Activated naive CD8-positive, alpha-beta T cell treated with anti-CD3 and anti-CD28 coated beads, Interleukin-2, amount 50 U/mL, for 24 hours (primary cell): Measurements from ENCODE around the gene INSM1.
"Not testable (repeated sequence)": the region's sequence is repeated elsewhere in the genome, so short reads cannot be mapped to it uniquely, and the experiment has no call there.

Experiments used
- ATAC-seq: fragments of 150-1000 bp; cut with Tn5 transposase; one replicate; pipeline ENCODE4 v1.10.0; 2021
- DNase-seq: peaks from one replicate; pipeline ENCODE4 v3.0.0; 2021
- H3K27ac Mint-ChIP-seq: one replicate; pipeline ENCODE4 v1.8.0; 2021; ENCODE audit warnings: mild to moderate bottlenecking, mixed read lengths
- H3K27me3 Mint-ChIP-seq: one replicate; pipeline ENCODE4 v1.8.0; 2021; ENCODE audit warnings: mixed read lengths
- H3K36me3 Mint-ChIP-seq: one replicate; pipeline ENCODE4 v1.8.0; 2021; ENCODE audit warnings: low read depth, mixed read lengths
- H3K4me1 Mint-ChIP-seq: one replicate; pipeline ENCODE4 v1.8.0; 2021; ENCODE audit warnings: mixed read lengths
- H3K4me3 Mint-ChIP-seq: one replicate; pipeline ENCODE4 v1.8.0; 2021; ENCODE audit warnings: mild to moderate bottlenecking, moderate library complexity, mixed read lengths
- H3K9me3 Mint-ChIP-seq: one replicate; pipeline ENCODE4 v1.8.0; 2021; ENCODE audit warnings: mixed read lengths

INSM1 gene

DNA sequence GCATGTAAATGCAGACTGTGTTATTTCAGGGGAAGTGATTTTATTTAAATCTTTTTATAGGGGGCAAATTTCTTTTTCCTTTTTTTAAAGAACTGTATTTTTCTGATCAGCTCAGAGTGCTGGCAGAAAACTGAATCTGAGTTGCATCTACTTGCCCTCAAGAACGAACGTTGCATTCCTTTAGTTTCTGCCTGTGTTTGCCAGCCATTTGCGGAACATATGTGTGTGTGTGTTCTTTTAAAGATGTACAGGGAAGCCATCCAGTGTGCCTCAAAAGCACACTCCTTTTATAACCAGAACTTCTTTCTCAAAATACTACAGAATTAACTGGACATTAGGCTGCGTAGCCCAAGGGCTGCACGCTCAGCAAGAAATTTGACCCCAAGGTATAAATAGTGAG lies 25.8 kb upstream of the INSM1 start:
- Mint-ChIP-seq H3K4me1 (no peaks in the 10 kb centered on the region), H3K27me3 (peaks cover 10% of the 10 kb centered on the region), H3K9me3 (peaks cover 2% of the 10 kb centered on the region), H3K36me3 (no peaks in the 10 kb centered on the region), H3K27ac (no peak overlapping the region), H3K4me3 (no peak overlapping the region)
- no peak for DNase-seq
- no peak for ATAC-seq

DNA sequence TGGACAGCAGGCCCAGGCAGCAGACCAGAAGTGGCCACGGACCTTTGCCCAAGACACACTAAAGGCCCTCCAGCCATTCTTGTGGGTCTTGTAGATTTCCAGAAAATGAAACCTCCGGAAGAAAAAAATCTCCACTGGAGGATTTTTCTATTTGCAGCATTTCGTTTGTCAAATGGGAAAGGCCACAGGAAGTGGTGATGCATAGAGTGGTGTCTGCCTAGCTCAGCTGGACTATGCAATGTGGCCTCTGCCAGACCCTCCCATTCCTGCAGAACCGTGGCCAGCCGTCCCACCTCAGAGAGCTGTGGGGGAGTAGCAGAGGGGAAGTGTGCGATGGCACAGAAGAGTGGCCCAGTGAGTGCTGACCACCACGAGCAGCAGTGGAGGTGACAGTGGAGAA lies 24.0 kb upstream of the INSM1 start:
- no peaks in the 10 kb centered on the region for H3K4me1 Mint-ChIP-seq
- H3K27me3 Mint-ChIP-seq, result peaks cover 21% of the 10 kb centered on the region
- peaks cover 4% of the 10 kb centered on the region for H3K9me3 Mint-ChIP-seq
- DNase-seq (no peak), ATAC-seq (no peak)
- H3K27ac Mint-ChIP-seq, result no peak overlapping the region
- H3K36me3 Mint-ChIP-seq, result no peaks in the 10 kb centered on the region
- H3K4me3 Mint-ChIP-seq, result no peak overlapping the region

GRCh38 chr20:20344476-20344875 lies 23.4 kb upstream of the INSM1 start:
- Mint-ChIP-seq H3K36me3 (no peaks in the 10 kb centered on the region), H3K27me3 (peaks cover 21% of the 10 kb centered on the region), H3K27ac (no peak overlapping the region), H3K9me3 (peaks cover 4% of the 10 kb centered on the region), H3K4me1 (no peaks in the 10 kb centered on the region), H3K4me3 (no peak overlapping the region)
- ATAC-seq, result no peak
- DNase-seq, result no peak

DNA sequence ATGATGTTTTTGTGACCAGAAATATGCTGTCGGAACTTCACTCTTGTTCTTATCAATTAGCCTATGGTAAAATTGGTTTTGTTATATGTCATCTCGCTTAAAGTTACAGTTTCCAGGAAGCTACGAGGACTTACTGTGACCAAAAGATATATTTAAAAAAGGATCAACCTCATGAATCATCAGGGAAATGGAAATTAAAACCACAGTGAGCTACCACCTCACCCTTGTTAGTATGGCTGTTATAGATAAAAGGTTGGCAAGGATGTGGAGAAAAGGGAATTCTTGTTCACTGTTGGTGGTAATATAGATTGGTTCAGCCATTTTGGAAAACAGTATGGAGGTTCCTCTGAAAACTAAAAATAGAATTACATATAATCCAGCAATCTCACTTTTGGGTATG lies 14.3 kb upstream of the INSM1 start:
- H3K27me3 Mint-ChIP-seq, result peaks cover 28% of the 10 kb centered on the region

GRCh38 chr20:20355503-20355902 lies 12.4 kb upstream of the INSM1 start:
- peaks cover 34% of the 10 kb centered on the region for H3K27me3 Mint-ChIP-seq
- H3K9me3 Mint-ChIP-seq, result peaks cover 18% of the 10 kb centered on the region
- H3K36me3 Mint-ChIP-seq, H3K4me3 Mint-ChIP-seq, ATAC-seq, DNase-seq, H3K27ac Mint-ChIP-seq: not testable (repeated sequence)
- peaks cover 31% of the 10 kb centered on the region for H3K4me1 Mint-ChIP-seq

More for the DNA sequence above, 14.3 kb upstream of the INSM1 start:
- ATAC-seq (peak; percentile 66), DNase-seq (no peak)
- H3K36me3 Mint-ChIP-seq, result peaks cover 2% of the 10 kb centered on the region
- no peak overlapping the region for H3K4me3 Mint-ChIP-seq
- H3K9me3 Mint-ChIP-seq, result peaks cover 20% of the 10 kb centered on the region
- H3K27ac Mint-ChIP-seq, result peak overlapping the region; percentile 35
- peaks cover 23% of the 10 kb centered on the region for H3K4me1 Mint-ChIP-seq

DNA sequence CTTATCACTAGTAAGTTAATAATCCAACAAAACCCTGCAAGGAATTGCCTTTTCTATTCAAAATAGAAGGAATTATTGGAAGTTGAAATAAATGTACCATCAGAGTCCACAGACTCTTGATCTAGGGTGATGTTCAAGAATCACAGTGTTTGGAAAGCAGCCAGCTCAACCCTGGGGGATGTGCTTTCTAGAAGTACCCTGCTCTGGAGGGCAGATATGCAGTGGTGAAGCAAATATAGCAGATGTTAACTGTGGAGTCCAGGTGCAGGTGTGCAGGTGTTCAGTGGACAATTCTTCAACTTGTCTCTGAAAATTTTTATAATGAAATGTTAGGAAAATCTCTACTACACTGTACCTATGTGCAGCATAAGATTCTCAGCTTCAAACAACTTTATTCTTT lies 9.1 kb upstream of the INSM1 start:
- H3K4me3 Mint-ChIP-seq, result no peak overlapping the region
- no peak for DNase-seq
- no peak for ATAC-seq
- H3K27ac Mint-ChIP-seq, result no peak overlapping the region
- no peaks in the 10 kb centered on the region for H3K36me3 Mint-ChIP-seq
- H3K27me3 Mint-ChIP-seq, result peaks cover 52% of the 10 kb centered on the region
- H3K4me1 Mint-ChIP-seq, result peaks cover 41% of the 10 kb centered on the region
- peaks cover 9% of the 10 kb centered on the region for H3K9me3 Mint-ChIP-seq

GRCh38 chr20:20359628-20360027 lies 8.3 kb upstream of the INSM1 start:
- Mint-ChIP-seq H3K4me1 (peaks cover 38% of the 10 kb centered on the region), H3K27me3 (peaks cover 53% of the 10 kb centered on the region), H3K4me3 (no peak overlapping the region), H3K36me3 (no peaks in the 10 kb centered on the region), H3K27ac (no peak overlapping the region), H3K9me3 (peaks cover 3% of the 10 kb centered on the region)
- DNase-seq (no peak), ATAC-seq (no peak)

DNA sequence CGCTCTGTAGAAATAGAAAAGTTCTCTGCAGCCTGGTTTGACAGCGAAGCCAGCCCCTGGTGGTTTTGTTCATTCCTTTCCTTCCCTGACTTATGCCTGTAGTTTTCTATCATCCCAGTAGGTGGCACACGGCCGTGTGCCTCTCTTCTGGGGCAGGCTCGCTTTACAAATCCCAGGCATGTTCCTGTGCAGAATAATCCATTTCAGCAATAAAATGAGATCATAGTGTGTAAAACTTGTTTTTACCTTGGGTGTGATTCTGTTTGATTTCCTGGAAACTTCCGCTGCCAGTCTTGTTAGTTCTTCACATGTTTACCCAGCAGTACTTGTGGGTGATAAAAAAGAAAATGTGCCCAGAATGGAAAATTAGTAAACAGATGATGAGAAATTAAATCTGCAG lies 7.4 kb upstream of the INSM1 start:
- H3K4me3 Mint-ChIP-seq, result peak overlapping the region; percentile 28
- H3K4me1 Mint-ChIP-seq, result peaks cover 42% of the 10 kb centered on the region
- no peaks in the 10 kb centered on the region for H3K9me3 Mint-ChIP-seq
- H3K36me3 Mint-ChIP-seq, result no peaks in the 10 kb centered on the region
- DNase-seq, result peak; percentile 35
- peak; percentile 58 for ATAC-seq
- no peak overlapping the region for H3K27ac Mint-ChIP-seq
- peaks cover 59% of the 10 kb centered on the region for H3K27me3 Mint-ChIP-seq

DNA sequence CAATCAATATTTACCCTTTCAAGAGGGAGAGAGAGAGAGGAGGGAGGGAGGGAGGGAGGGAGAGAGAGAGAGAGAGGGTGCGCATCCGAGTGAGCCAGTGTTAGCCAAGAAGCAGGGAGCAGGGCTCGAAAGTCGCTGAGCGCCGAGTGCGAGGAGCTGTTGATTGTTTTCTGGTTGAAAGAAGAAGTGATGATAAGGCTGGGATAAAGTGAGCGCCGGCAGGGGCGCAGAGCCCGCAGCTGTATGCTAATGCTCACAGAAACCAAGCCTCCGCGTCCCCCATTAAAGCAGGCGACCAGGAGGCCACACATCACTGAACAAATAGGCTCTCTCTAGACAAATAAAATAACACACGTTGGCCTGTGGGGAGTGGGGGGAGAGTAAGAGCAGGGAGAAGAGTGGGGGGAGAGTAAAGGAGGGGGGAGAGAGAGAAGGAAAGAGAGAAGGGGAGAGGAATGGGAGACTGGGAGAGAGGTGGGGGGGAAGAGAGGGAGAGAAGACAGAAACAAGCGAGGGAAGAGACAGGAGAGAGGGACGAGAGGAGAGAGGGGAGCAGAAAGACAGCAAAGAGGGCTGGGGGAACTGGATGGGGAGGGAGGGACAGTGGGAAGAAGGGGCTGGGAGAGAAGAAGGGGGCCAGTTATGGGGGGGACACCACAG lies 5.0 kb upstream of the INSM1 start:
- peaks cover 74% of the 10 kb centered on the region for H3K27me3 Mint-ChIP-seq
- H3K27ac Mint-ChIP-seq, result no peak overlapping the region
- H3K36me3 Mint-ChIP-seq, result no peaks in the 10 kb centered on the region
- H3K4me3 Mint-ChIP-seq, result peak overlapping the region; percentile 26
- ATAC-seq (no peak), DNase-seq (peak; percentile 7)
- H3K4me1 Mint-ChIP-seq, result peaks cover 52% of the 10 kb centered on the region
- H3K9me3 Mint-ChIP-seq, result no peaks in the 10 kb centered on the region

- peak overlapping the region; percentile 17 for H3K4me3 Mint-ChIP-seq
- ATAC-seq (no peak), DNase-seq (no peak)
- H3K27ac Mint-ChIP-seq, result no peak overlapping the region
- H3K27me3 Mint-ChIP-seq, result peaks cover 73% of the 10 kb centered on the region
- no peaks in the 10 kb centered on the region for H3K36me3 Mint-ChIP-seq
- peaks cover 52% of the 10 kb centered on the region for H3K4me1 Mint-ChIP-seq
- H3K9me3 Mint-ChIP-seq, result no peaks in the 10 kb centered on the region
Observed at GRCh38 chr20:20363434-20363798, 4.5 kb upstream of the INSM1 start.

GRCh38 chr20:20363799-20364592 lies 3.9 kb upstream of the INSM1 start:
- no peak for ATAC-seq
- H3K4me3 Mint-ChIP-seq, result peak overlapping the region; percentile 11
- H3K27ac Mint-ChIP-seq, result no peak overlapping the region
- peaks cover 69% of the 10 kb centered on the region for H3K27me3 Mint-ChIP-seq
- DNase-seq, result peak; percentile 27
- peaks cover 52% of the 10 kb centered on the region for H3K4me1 Mint-ChIP-seq
- H3K9me3 Mint-ChIP-seq, result no peaks in the 10 kb centered on the region
- H3K36me3 Mint-ChIP-seq, result no peaks in the 10 kb centered on the region

DNA sequence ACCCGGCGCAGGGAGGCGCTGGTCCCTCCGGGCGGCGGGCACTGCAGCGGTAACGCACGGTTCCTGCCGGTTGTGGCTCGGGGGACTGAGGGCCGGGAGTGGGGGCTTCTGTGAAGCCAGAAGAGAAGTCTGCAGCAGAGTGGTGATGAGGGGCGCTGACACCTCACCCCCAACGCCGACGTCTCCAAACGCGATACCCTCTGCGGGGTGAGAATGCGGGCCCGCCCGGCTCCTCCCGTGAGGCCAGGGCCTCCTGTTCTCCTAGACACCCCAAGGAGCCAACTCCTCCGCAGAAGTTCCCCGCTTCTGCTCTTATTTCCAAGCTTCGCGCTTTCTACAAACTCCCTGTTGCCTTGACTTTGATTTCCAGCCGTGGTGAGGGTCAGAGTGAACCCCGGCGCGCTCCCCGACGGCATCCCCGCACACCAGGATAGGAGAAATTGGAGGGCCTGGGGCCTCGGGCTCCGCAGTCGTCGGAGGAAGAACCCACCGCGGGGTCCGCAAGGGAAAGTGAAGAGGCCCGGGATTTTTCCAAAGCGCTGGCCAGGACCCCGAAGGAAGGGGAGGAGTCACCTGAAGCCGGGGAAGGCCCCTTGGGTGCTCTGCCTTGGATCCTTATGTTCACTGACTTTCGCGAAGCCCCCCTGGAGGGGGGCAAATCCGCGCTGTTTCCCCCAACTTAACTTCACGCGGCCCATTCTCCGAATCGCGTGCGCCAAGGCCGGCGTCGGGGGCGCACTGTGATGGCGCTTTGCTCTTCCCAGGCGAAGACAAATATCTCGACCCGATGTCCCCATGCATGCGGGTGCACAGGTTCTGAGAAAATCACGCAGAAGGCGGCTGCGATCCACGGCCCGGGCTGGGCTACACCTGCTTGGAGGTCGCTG lies 3.1 kb upstream of the INSM1 start:
- H3K4me3 Mint-ChIP-seq, result peak overlapping the region; percentile 43
- no peak overlapping the region for H3K27ac Mint-ChIP-seq
- peaks cover under 1% of the 10 kb centered on the region for H3K36me3 Mint-ChIP-seq
- H3K9me3 Mint-ChIP-seq, result no peaks in the 10 kb centered on the region
- peaks cover 66% of the 10 kb centered on the region for H3K27me3 Mint-ChIP-seq
- peaks cover 48% of the 10 kb centered on the region for H3K4me1 Mint-ChIP-seq
- DNase-seq (peak; percentile 13), ATAC-seq (no peak)

DNA sequence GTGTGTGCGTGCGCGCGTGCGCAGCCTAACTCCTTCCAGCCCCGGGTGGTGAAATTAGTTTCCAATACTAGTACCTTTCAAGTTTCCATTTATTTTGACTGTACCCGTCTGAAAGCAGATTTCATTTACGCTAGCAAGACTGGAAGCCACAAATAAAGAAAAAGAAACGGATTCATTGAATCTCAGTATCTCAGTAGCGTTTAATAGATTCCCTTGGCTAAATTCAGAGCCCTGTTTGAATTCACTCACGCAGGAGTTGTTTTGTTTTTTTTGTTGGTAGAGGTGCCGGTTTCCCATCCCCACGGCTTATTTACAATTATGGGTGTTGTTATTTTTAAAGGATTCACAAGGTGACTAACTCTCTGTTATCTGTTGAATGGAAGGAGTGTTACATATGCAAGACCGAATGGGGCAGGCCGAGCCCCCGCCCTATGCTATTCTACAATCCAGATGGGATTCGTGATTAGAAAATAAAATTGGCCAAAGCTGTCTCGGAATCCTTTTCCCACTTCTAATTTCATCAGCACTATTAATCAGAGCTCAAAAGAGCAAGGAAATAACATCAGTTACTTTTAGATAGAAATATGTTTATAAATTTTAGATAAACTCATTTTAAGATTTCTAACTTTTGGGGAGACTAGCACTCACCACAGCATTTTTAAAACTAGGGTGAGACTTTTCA lies 2.3 kb upstream of the INSM1 start:
- peaks cover 44% of the 10 kb centered on the region for H3K4me1 Mint-ChIP-seq
- no peaks in the 10 kb centered on the region for H3K9me3 Mint-ChIP-seq
- H3K27me3 Mint-ChIP-seq, result peaks cover 65% of the 10 kb centered on the region
- ATAC-seq, result no peak
- peak overlapping the region; percentile 23 for H3K27ac Mint-ChIP-seq
- H3K4me3 Mint-ChIP-seq, result peak overlapping the region; percentile 43
- no peak for DNase-seq
- H3K36me3 Mint-ChIP-seq, result peaks cover 3% of the 10 kb centered on the region

- Mint-ChIP-seq H3K36me3 (peaks cover 3% of the 10 kb centered on the region), H3K4me3 (peak overlapping the region; percentile 48), H3K27me3 (peaks cover 65% of the 10 kb centered on the region), H3K9me3 (no peaks in the 10 kb centered on the region), H3K27ac (no peak overlapping the region), H3K4me1 (peaks cover 41% of the 10 kb centered on the region)
- no peak for ATAC-seq
- no peak for DNase-seq
Observed at GRCh38 chr20:20366551-20366875, 1.4 kb upstream of the INSM1 start.
